AG04450 (cell line): Measurements from ENCODE around the gene MCAT. TPM values are rescaled to one million over a fixed set of nuclear protein-coding genes. Genes with fewer than 3 reads are reported as not detected.
A peak's percentile ranks its signal among the peaks of the same experiment; 100 is the strongest.

Experiments used
- CTCF ChIA-PET: fragments of 300-600, 350-600 bp; formaldehyde crosslinking; extraction: SDS; loops from one replicate; lab custom pipeline; 2022; ENCODE audit warnings: antibody characterized with exemption, inconsistent platforms; lab: Charles Lee
- POLR2A ChIA-PET: fragments of 350-600 bp; formaldehyde crosslinking; extraction: SDS; loops from one replicate; lab custom pipeline; 2021; ENCODE audit warnings: antibody characterized with exemption, inconsistent platforms; lab: Yijun Ruan, JAX
- DNase-seq: peaks from one replicate; pipeline ENCODE4 v3.0.0-alpha.2; 2011; ENCODE audit warnings: low read depth, low spot score
- H3K27ac ChIP-seq: one replicate; pipeline ENCODE4 v1.5.1; 2012; ENCODE audit warnings: low read depth, low read length, control low read depth
- H3K27me3 ChIP-seq: one replicate; pipeline ENCODE4 v1.6.0; 2012; ENCODE audit warnings: low read length; ENCODE audit not compliant: control insufficient read depth, insufficient read depth
- H3K4me3 ChIP-seq: 2 replicates; pipeline ENCODE4 v1.5.1; 2011; ENCODE audit warnings: mild to moderate bottlenecking, low read depth, low read length, control low read depth
- H3K9me3 ChIP-seq: 2 replicates; pipeline ENCODE4 v1.5.1; 2012; ENCODE audit warnings: low read length; ENCODE audit not compliant: control insufficient read depth, insufficient read depth
- polyA plus RNA-seq: library from polyadenylated mRNA; depleted of rRNA; stranded (reverse); fragments of >200 nt; gene quantifications from 2 replicates; pipeline ENCODE4 v1.2.3, GENCODE V29; 2011
- TF ChIP-seq, protein P1 (sequence below): IDR thresholded peaks from 2 replicates; pipeline ENCODE4 v1.5.1; 2011; ENCODE audit warnings: low read depth, low read length, control low read depth, inconsistent platforms

MCAT gene
- polyA plus RNA-seq, 1 experiment, result 10.5 TPM

DNA sequence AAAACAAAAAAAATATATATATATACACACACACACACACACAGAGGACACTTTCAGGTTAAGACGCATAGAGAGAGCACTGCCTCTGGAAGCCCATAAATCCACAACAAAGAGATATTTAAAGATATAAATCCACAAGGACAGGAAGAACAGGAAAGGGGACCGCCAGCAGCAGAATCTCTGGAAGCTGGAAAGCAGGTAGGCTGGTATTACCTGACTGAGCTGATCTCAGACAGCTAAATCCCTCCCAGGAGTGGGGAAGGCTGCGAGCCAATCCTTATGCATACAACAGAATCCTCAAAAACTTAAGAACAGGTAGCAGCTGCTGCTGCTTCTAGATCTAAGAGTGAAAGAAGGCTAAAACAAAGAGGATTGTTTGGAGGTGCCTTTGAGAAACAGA lies 1.8 kb upstream of the MCAT start:
- no peaks in the 10 kb centered on the region for H3K27me3 ChIP-seq
- ChIA-PET POLR2A (no interaction called here), CTCF (no interaction called here)
- no peaks in the 10 kb centered on the region for H3K9me3 ChIP-seq
- H3K27ac ChIP-seq, result no peak overlapping the region
- no peak for DNase-seq
- no peak overlapping the region for H3K4me3 ChIP-seq
- TF ChIP-seq, protein P1, sequence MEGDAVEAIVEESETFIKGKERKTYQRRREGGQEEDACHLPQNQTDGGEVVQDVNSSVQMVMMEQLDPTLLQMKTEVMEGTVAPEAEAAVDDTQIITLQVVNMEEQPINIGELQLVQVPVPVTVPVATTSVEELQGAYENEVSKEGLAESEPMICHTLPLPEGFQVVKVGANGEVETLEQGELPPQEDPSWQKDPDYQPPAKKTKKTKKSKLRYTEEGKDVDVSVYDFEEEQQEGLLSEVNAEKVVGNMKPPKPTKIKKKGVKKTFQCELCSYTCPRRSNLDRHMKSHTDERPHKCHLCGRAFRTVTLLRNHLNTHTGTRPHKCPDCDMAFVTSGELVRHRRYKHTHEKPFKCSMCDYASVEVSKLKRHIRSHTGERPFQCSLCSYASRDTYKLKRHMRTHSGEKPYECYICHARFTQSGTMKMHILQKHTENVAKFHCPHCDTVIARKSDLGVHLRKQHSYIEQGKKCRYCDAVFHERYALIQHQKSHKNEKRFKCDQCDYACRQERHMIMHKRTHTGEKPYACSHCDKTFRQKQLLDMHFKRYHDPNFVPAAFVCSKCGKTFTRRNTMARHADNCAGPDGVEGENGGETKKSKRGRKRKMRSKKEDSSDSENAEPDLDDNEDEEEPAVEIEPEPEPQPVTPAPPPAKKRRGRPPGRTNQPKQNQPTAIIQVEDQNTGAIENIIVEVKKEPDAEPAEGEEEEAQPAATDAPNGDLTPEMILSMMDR, result no peak

DNA sequence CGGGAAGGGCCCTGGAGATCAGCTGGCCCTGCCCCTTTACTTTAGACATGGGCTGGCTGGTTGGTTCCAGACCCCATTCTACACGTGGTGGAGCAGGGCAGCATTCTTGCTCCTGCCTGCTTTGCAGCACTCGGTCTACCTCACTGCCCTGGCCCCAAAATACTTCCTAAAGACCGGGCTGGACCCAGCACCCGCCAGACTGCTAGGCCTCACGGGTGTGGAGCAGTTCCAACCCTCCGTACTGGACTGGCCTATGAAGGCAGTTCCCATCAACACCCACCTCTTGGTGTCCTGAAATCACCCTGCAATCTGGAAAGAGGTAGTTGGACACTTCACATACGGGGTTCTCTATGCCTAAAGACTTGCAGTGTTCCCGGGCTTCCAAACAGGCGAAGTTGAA lies 6.4 kb downstream of the MCAT start:
- no peaks in the 10 kb centered on the region for H3K9me3 ChIP-seq
- no peaks in the 10 kb centered on the region for H3K27me3 ChIP-seq
- no peak for DNase-seq
- no peak overlapping the region for H3K27ac ChIP-seq
- CTCF ChIA-PET, result no interaction called here
- TF ChIP-seq, protein P1, result no peak
- H3K4me3 ChIP-seq, result no peak overlapping the region
- POLR2A ChIA-PET, result no interaction called here

DNA sequence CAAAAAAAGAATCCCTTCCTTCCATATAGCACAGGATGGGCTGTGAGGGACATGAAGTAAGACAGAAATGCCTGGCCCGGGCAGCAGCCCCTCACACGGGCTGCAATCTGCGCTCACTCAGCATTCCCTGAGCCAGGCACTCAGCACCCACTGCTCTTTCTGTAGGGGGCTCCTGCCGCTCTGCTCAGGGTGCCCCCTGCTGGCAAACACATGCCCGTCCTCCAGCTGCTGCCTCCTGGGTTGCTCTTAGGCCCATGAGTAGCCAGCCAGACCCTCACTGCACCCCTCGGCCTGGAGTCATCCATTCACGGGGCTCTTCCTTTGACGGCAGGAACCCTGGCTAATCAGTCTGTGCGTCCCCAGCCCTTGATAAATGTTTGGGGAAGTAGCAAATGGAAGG lies 6.9 kb downstream of the MCAT start:
- TF ChIP-seq, protein P1, result peak; percentile 59
- no peak for DNase-seq
- Histone ChIP-seq H3K9me3 (no peaks in the 10 kb centered on the region), H3K4me3 (no peak overlapping the region), H3K27me3 (no peaks in the 10 kb centered on the region), H3K27ac (no peak overlapping the region)
- POLR2A ChIA-PET, result no interaction called here
- CTCF ChIA-PET, result no interaction called here

DNA sequence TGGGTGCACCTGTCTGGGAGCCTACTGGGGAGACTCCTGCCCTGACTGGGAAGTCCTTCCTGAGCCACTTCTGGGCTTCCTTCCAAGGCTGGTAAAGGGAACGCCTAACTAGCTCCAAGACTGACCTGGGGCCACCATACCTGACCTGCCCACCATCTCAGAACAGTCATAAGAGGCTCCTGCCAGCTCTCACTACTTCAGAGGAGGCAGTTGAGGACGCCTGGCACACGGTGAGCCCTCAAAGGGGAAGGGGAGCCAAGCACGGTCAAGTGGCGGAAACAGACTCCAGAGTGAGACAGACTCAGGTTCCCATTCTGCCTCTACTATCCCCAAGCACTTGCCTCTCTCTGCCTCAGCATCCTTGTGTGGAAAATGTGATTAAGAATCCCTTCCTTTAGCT lies 7.6 kb downstream of the MCAT start:
- TF ChIP-seq, protein P1, result no peak
- POLR2A ChIA-PET, result no interaction called here
- DNase-seq, result no peak
- no peaks in the 10 kb centered on the region for H3K9me3 ChIP-seq
- no peak overlapping the region for H3K27ac ChIP-seq
- CTCF ChIA-PET, result no interaction called here
- no peak overlapping the region for H3K4me3 ChIP-seq
- H3K27me3 ChIP-seq, result no peaks in the 10 kb centered on the region

DNA sequence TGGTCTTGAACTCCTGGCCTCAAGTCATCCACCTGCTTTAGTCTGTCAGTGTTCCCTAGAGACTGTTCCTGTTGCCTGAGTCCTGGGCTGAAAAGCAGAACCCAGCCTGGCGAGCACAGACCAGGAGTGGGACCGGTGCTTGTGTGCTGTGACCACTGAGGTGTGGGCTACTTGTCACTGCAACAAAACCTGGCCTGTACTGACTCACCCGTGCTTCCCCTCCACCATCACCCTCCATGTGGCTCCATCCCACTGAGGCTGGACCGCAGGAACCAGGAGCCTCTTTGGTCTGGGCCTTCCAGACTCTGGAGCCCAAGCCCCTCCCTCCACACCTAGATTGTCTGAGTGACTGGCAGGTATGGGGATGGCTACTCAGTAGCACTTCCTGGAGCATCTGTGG lies 8.6 kb downstream of the MCAT start:
- no peak for DNase-seq
- POLR2A ChIA-PET, result interaction anchor here (0.7 kb wide), 1 partner anchor 488 kb away, joined by 5 read pairs; no protein-coding TSS in a partner anchor
- CTCF ChIA-PET, result no interaction called here

More for the DNA sequence above, 8.6 kb downstream of the MCAT start:
- no peak overlapping the region for H3K27ac ChIP-seq
- H3K4me3 ChIP-seq, result no peak overlapping the region
- TF ChIP-seq, protein P1, result no peak
- no peaks in the 10 kb centered on the region for H3K9me3 ChIP-seq
- H3K27me3 ChIP-seq, result no peaks in the 10 kb centered on the region
